ENCODE data around the gene ZSWIM1.

DNA sequence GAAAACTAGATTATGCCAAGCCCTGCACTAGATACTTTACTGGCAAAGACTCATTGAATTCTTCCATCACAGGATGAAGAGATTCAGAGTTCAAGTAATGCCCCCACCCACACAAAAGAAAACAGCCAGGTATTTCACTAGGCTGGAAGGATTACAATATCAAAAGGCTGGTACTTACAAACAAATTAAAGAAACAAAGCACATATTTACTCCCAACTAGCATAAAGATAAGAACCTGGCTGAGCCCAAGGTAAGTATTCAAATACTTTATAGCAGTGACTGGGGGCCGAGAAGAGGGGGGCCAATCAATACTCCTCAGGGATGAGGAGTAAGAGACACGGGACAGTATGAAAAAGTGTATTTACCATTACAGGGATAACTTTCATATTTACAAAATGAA is 27.5 kb upstream of the ZSWIM1 start:
- TF ChIP-seq, protein P1, sequence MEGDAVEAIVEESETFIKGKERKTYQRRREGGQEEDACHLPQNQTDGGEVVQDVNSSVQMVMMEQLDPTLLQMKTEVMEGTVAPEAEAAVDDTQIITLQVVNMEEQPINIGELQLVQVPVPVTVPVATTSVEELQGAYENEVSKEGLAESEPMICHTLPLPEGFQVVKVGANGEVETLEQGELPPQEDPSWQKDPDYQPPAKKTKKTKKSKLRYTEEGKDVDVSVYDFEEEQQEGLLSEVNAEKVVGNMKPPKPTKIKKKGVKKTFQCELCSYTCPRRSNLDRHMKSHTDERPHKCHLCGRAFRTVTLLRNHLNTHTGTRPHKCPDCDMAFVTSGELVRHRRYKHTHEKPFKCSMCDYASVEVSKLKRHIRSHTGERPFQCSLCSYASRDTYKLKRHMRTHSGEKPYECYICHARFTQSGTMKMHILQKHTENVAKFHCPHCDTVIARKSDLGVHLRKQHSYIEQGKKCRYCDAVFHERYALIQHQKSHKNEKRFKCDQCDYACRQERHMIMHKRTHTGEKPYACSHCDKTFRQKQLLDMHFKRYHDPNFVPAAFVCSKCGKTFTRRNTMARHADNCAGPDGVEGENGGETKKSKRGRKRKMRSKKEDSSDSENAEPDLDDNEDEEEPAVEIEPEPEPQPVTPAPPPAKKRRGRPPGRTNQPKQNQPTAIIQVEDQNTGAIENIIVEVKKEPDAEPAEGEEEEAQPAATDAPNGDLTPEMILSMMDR (IDR thresholded peaks at IDR 0.05): no peak
- no peak for TF ChIP-seq POLR2A (IDR thresholded peaks at IDR 0.05)

All from esophagus squamous epithelium (tissue), 4 donors.